ENCODE results near the gene CACNA1G. TPM values are rescaled to one million over a fixed set of nuclear protein-coding genes. Genes with fewer than 3 reads are reported as not detected.

Gene CACNA1G
- total RNA-seq, 1 donor from 2014 or later = 0.10 TPM

DNA sequence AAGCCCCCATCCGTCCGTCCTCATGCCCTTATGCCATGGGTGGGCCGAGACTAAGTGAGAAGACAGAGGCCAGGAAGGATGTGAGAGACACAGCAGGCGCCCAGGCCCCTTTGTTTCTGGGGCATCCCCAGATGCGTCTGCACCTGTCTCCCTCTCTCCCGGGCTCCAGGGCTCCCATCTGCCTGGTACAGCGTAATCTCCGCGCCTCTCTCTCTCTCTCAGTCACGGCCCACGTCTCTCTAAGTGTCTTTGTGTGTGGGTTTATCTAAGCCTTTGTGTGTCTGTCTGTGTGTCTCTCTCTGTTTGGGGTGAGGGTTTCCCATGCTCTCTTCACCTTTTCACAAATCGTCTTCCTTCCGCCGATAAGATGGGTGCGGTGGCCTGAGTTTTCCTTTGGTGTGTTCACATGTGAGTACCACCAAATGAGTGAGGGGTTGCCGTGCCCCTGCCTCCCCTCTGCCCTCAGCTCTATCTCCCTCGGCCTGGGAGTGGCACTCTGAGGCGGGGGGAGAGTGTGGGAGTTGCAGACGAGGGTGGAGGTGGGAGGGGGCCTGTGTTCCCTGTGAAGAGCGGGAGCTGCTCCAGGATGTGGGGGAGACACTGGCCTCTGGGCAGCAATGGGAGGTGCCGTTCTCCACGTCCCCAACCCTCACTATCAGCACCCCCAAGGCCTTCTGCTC lies 48.3 kb downstream of the CACNA1G start:
- no peak for ATAC-seq
- no peak for DNase-seq (ENCODE audit: low spot score)

DNA sequence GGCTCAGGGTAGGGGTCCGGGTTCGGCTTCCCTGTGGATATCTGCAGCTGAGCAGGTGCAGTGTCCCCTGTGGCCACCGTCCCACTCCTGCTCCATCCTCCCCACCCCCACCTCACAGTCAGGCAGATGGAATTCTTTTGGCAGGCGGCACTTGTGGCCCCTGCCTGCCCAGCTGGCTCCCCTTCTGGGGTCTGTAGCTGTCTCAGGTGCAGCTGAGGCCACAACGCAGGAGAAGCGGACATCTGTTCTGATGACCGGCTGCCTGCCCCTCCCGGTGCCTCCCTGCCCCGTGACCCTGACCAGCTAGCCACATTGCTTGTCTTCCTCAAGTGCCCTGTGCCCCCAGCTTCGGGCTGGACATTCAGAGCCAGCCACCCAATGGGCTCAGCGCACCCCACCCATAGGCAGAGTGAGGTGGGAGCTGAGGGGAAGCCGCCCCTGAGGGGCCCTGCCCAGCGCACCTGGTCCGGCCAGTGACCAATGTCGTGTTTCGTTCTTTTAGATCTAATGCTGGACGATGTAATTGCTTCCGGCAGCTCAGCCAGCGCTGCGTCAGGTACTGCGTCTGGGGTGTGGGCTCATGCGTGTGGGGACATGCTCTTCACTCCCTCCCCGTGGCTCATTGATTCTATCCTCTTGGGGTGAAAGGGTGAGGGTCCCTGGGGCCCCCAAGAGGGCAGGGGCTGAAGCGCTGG lies 49.0 kb downstream of the CACNA1G start:
- ATAC-seq (no peak), DNase-seq (ENCODE audit: low spot score) (no peak)

DNA sequence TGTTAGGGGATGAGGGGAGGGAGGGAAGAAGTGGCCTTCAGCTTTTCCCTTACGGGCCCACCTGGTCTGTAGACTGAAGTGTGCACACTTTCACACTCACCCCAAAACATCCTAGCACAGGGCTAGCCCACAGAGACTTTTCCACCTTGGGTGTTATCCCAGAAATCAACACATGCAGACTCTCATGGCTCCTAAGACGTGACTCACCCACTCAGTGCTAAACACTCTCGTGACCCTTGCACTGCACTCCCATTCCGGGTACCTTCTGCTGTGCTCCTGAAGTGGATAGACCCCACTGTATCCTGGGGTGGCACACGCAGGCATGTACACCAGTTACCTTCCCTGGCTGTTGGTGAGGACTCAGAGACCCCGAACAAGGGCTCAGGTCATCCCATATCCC lies 51.1 kb downstream of the CACNA1G start:
- no peak for ATAC-seq

DNA sequence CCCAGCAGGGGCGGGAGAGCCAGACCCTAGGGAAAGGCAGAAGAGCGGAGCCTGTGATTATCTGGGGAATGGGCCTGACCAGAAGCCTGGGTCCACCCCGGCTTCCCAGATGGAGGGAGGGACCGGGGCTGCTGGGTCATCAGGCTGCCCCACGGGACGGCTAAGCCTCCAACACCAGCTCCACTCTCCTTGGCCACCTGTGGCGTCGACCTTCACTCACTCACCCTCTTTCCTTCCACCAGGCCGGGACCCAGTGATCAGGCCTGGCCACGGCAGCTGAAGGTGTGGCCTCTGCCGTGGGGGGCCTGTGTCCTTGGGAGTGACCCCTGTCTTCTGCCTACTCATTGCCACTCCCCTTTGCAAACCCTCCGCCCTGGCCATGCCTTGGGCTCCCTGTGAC lies 51.8 kb downstream of the CACNA1G start:
- DNase-seq (ENCODE audit: low spot score) (no peak), ATAC-seq (no peak)

More for the DNA sequence above, 51.1 kb downstream of the CACNA1G start:
- no peak for DNase-seq (ENCODE audit: low spot score)

DNA sequence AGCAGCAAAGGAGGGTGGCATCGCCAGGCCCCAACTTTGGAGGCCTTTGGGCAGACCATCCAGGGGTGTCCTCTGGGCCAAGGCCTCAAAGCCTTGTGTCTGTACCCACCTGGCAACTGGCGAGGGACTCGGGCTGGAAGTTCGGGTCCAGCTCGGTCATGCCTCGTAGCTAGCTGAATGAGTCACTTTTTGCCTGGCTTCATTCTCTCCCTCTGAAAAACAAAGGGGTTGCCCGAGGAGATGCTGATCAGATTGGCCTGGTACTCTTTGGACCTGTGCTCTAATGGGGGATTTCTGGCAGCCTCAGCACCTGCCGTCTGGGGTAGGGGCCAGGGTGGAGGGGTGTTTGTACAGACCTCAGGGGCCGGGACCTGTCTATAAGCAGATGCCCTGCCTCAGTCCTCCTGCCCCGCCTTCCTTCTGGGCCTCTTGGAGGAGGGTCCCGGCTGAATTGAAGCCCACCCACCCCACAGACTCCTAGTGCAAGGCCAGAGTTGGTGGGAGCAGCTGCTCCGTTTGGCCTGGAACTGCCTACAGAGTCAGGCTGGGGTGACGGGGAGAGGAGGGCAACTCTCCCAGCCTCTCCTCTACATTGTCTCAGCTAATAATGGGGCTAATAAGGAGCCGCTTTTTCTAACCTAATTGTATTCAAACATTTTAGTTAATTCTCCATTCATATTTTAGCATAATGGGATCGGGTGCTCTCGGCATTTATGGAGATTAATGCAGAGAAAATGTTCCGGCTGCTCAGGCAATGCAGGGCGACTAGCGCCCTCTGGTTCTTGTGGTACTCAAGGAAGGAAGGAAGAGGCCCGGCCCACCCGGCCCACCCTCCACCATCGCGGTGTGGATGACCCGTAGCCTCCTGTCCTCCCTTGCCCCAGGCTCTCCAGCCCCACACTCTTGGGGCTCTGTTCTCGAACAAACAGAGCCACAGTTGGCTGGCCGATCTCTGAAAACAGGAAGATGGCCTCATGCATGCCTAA lies 52.8 kb downstream of the CACNA1G start:
- no peak for ATAC-seq
- no peak for DNase-seq (ENCODE audit: low spot score)

DNA sequence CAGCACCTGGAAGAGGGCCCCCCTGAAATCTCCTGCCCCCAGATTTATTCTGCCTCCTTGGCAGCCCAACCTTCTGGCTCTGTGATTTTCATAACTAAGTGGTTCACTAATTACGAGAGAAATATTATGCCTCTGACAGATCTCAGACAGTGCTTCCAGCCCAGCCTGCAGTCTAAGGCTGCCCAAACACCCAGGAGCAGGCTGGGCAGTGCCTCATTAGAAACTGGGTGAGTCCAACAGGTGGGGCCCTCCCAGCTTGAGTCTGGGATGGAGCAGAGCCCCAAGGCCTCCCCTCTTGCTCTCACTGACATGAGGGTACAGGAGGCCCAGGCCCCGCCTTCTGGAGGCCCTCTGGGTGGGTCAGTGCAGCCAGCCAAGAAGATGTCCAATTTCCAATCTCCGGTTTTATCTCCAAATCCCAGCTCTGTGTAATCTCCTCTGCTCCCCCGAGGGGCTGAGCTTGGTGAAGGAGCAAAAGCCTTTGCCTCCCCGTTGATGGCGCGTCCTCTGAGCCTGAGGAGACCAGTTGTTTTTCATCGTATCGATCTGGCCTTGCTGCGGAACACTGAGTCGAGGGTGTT lies 54.0 kb downstream of the CACNA1G start:
- DNase-seq (ENCODE audit: low spot score) (no peak), ATAC-seq (no peak)

DNA sequence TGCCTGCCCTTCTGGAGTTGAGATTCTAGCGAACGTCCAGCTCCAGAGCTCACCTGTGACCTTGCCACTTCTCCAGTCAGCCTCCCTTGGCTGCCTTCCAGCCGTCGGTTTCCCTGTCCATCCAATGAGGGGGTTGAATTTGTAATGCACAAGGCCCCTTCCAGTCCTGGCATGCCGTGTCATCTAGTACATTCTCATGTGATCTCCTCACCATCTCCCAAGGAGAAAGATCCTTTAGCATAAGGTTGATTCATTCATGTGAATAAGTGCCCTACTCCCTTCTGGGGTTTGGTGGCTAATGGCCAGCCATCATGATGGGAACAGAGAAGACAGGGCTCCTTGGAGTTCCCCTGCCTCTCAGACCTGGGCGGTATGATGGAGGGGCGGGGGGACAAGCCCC lies 55.3 kb downstream of the CACNA1G start:
- no peak for ATAC-seq
- DNase-seq (ENCODE audit: low spot score) = no peak

DNA sequence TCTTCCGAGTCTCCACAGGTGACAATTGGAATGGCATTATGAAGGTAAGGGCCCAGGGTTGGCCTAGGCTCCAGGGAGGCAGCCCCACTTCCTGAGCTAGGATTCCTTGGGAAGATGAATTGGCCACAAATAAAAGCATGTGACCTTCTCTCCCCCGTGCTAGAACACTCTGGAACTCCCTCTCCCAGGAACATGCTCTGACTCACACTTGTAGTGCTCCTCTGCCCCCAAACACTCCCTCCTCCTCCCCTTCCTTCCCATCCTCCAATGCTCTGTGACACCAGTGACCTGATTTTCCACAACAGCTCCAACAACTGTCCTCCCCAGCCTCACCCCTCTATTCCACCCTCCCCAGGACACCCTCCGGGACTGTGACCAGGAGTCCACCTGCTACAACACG lies 57.8 kb downstream of the CACNA1G start:
- DNase-seq (ENCODE audit: low spot score) (no peak), ATAC-seq (no peak)

DNA sequence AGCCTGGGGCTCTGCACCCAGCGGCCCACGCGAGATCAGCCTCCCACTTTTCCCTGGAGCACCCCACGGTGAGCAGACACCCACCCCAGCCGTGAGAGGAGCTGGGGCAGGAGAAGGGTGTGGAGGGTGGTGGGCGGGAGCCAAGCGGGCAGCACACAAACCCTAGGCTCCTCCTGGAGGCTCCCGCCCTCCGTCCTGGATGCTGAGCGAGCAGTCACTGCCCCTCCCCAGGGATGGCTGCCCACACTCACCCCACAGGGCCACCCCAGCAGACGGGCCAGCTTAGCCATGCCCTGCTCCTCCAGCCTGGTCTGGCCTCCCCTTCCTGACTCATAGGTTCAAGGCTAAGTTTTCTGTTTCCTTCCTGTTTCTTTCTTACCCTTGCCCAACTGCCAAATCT lies 58.4 kb downstream of the CACNA1G start:
- ATAC-seq = no peak

DNA sequence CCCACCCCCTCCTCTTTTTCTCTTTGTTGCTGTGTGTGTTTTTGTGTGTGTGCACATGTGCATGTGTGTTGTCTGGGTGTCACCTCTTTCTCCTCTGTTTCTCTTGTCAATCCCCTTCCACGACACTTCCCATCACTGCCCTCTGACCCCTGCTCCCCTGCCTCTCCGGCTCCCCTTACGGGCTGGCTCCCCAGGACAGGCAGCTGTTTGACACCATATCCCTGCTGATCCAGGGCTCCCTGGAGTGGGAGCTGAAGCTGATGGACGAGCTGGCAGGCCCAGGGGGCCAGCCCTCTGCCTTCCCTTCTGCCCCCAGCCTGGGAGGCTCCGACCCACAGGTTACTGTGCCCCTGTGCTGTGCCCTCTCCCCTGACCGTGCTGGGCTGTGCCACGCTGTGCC lies 59.0 kb downstream of the CACNA1G start:
- no peak for ATAC-seq
- DNase-seq (ENCODE audit: low spot score) = no peak

More for the DNA sequence above, 58.4 kb downstream of the CACNA1G start:
- no peak for DNase-seq (ENCODE audit: low spot score)

DNA sequence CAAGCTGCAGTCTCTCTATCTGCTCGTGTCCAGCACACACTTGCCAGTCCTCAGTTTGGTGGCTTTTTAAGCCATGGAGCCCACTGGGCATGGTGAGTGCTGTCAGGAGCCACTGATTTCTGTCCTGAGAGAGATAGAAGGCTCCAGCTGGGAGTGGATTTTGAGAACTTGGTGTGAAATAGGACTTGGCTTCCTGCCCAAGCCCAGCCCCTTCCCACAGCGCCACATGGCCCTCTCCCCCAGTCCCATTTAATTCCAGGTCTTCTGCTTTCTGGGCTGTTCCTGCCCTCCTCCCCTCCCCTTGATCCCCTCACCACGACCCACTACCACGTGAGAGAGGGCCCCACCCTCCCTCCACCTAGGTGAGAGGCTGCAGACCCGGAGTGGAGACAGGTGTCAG lies 59.7 kb downstream of the CACNA1G start:
- ATAC-seq = no peak
- no peak for DNase-seq (ENCODE audit: low spot score)

DNA sequence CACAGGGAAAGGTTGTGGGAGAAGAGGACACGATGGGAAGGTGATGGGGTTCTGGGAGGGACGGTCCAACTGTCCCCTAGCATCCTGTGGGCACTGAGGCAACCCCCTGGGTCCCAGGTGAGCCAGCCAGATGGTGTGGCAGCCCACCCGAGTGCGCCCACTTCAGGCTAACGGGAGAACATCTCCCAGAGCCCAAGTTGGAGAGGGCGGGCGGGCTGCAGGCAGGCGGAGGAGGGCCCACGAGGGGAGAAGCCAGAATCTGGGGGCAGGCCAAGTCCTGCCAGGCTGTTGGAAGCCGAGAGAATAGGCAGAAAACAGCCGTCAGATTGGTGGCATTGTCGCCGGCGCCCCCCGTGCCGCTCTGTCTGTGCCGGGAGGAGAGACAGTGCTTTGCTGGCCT lies 60.3 kb downstream of the CACNA1G start:
- DNase-seq (ENCODE audit: low spot score) (no peak), ATAC-seq (no peak)

DNA sequence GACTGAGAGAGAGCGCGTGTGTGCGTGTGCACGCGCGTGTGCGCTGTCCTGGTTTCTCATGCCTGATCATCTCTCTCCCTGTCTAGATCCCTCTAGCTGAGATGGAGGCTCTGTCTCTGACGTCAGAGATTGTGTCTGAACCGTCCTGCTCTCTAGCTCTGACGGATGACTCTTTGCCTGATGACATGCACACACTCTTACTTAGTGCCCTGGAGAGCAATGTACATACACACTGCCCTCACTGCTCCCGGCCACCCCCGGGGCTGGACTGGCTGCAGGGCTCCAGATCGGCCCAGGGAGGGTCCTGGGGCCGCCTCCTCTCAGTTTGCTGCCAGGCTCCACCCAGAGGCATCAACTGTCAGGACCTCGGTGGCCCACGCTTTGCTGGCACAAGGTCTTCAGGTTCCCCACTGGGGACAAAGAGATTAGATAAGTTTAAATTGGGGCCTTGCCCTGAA lies 61.1 kb downstream of the CACNA1G start:
- ATAC-seq = no peak
- DNase-seq (ENCODE audit: low spot score) = no peak

DNA sequence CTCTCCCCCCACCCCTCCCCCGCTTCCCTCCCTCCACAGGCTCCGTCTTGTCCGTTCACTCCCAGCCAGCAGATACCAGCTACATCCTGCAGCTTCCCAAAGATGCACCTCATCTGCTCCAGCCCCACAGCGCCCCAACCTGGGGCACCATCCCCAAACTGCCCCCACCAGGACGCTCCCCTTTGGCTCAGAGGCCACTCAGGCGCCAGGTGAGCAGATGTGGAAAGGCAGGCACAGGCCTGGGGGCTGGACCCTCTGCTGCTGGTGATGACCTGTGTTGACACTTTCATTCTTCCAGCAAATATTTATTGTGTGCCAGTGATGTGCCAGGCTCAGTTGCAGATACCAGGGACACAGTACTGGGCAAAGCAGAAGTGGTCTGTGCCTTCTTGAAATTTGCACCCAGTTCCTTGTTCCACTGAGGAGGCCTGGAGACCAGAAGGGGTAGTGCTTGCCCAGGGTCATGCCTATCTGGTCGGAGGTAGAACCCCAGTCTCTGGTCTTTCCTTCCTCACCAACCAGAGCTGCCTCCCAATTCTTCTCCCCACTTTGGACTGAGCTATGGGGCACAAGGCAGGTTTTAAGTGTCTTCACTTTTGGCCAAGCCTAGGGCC lies 63.9 kb downstream of the CACNA1G start:
- ATAC-seq (no peak), DNase-seq (ENCODE audit: low spot score) (no peak)

DNA sequence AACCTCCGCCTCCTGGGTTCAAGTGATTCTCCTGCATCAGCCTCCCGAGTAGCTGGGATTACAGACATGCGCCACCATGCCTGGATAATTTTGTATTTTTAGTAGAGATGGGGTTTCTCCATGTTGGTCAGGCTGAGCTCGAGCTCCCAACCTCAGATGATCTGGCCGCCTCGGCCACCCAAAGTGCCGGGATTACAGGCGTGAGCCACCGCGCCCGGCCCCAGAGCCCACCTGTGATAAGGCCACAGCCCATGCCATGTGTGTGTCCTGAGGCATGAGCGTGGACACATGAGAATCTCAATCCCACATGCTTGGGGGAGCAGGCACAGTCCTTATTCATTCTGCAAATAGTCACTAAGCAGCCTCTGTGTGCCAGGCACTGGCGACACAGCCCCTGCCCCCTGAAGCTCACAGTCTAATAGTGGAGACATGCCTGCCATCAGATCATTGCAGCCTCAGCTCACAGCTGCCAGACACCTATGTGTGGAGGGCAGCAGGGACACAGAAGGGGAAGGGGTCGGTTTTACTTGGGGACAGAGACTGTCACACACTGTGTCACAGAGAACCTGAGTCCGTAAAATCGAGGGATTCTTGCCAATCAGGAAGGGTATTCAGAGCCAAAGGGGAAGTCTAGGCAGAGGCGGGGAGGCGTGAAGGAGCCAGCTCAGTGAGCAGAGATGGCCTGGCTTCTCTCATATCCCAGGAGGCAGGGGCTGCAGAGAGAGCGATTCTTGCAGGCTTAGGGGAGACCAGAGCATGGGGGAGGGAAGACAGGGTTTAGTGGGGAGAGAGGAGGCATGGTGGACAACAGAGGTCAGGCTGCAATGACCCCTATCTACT lies 64.7 kb downstream of the CACNA1G start:
- DNase-seq (ENCODE audit: low spot score) = no peak
- no peak for ATAC-seq

DNA sequence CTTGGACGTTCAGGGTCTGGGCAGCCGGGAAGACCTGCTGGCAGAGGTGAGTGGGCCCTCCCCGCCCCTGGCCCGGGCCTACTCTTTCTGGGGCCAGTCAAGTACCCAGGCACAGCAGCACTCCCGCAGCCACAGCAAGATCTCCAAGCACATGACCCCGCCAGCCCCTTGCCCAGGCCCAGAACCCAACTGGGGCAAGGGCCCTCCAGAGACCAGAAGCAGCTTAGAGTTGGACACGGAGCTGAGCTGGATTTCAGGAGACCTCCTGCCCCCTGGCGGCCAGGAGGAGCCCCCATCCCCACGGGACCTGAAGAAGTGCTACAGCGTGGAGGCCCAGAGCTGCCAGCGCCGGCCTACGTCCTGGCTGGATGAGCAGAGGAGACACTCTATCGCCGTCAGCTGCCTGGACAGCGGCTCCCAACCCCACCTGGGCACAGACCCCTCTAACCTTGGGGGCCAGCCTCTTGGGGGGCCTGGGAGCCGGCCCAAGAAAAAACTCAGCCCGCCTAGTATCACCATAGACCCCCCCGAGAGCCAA lies 65.6 kb downstream of the CACNA1G start:
- ATAC-seq = peak; percentile 14
- no peak for DNase-seq (ENCODE audit: low spot score)

DNA sequence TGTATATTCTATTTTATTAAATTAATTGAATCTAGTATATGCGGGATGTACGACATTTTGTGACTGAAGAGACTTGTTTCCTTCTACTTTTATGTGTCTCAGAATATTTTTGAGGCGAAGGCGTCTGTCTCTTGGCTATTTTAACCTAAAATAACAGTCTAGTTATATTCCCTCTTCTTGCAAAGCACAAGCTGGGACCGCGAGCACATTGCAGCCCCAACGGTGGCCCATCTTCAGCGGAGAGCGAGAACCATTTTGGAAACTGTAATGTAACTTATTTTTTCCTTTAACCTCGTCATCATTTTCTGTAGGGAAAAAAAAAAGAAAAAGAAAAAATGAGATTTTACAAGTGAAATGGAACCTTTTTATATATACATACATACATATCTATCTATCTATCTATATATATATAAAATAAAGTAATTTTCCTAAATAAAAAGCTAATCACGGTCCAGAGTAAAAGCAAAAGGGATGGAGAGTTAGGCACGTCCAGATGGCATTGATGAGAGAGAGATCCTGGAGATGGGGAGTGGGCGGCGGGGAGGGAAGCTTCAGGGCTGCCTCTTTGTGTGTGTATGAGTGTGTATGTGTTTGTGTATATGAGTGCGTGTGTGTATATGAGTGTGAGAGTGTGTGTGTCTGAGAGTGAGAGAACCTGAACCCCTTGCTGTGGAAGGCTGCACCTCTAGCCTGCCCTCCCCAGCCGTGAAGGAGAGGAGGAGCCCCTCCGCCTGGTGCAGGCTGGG lies 66.7 kb downstream of the CACNA1G start:
- no peak for DNase-seq (ENCODE audit: low spot score)
- ATAC-seq = no peak

DNA sequence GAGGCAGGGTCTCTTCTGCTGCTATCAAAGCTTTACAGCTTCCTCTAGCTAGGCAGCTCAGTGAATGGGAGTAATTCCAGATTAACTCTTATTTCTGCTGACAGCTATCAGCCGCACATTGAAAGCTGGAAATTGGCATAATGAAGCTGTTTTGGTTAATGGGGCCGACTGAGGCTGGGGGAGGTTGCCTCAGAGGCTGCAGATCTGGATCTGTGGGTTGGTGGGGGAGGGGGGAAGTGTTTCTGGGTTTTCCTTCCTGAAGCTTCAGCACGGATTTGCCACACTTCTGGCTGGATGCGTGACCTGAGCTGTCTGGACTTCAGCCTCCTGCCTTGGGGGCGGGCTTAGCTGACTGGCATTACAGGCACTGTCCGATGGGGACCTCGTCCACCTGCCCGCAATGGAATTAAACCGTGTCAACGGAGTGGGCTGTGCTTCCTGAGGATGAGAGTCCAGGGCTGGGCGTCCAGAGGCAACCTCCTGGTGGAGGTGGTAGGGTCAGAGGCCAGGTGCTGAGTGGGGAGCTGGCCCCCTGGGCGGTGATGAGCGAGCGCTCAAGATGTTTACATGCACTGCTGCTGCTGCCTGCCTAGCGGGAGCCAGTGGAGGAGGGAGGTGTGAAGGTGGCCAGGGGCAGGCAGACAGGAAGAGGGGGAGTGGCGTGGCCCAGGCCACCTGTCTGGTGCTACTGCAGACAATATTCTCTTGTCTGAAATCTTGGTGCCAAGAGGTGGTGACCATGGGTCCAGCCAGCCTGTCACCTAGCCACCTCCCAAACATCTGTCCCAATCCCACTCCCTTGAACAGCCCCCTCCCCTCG lies 67.5 kb downstream of the CACNA1G start:
- DNase-seq (ENCODE audit: low spot score) = peak; percentile 83
- ATAC-seq = peak; percentile 79

Data from left lobe of liver (tissue), 2 donors.